Gastroesophageal sphincter (tissue), 4 donors: ENCODE results near the gene MUS81. TPM values are rescaled to one million over a fixed set of nuclear protein-coding genes. Genes with fewer than 3 reads are reported as not detected.

ENCODE experiments used
- ATAC-seq: fragments of 150-250 bp; one replicate; pipeline ENCODE4 v1.9.1; 2016; ENCODE audit warnings: mild to moderate bottlenecking, moderate library complexity
- H3K27ac ChIP-seq, 4 donors: fragments of 200-600 bp; sonication (generic) in 3 of 4; 1 replicate in 3 of 4; 2 replicates in 1 of 4; pipeline ENCODE4 v1.5.1; 2016 to 2019
- H3K27me3 ChIP-seq: fragments of 200-600 bp; sonication (generic); one replicate; pipeline ENCODE4 v1.5.1; 2019
- H3K36me3 ChIP-seq, 2 donors: fragments of 200-600 bp; sonication (generic); one replicate each; pipeline ENCODE4 v1.5.1; 2019; ENCODE audit warnings: control low read depth in 1 of 2
- H3K4me1 ChIP-seq, 3 donors: fragments of 200-600 bp; sonication (generic); 1 replicate in 2 of 3; 2 replicates in 1 of 3; pipeline ENCODE4 v1.5.1; 2016 to 2019; ENCODE audit warnings: control low read depth in 2 of 3
- H3K4me3 ChIP-seq, 2 donors: fragments of 200-600 bp; sonication (generic); one replicate each; pipeline ENCODE4 v1.5.1; 2019; ENCODE audit warnings: mild to moderate bottlenecking in 1 of 2, moderate library complexity in 1 of 2
- H3K9me3 ChIP-seq, 3 donors: fragments of 200-600 bp; sonication (generic); one replicate each; pipeline ENCODE4 v1.5.1; 2017 to 2019; ENCODE audit warnings: control low read depth in 2 of 3
- EP300 ChIP-seq: sonication (generic); formaldehyde crosslinking; IDR thresholded peaks from one replicate; pipeline ENCODE4 v1.6.1; 2017; ENCODE audit warnings: antibody characterized with exemption, mild to moderate bottlenecking
- POLR2A ChIP-seq, 2 donors: fragments of 450-650 bp; IDR thresholded peaks; one replicate each; pipeline ENCODE4 v1.6.1; 2017; ENCODE audit warnings: antibody characterized with exemption in 2 of 2, mild to moderate bottlenecking in 2 of 2, moderate library complexity in 1 of 2
- POLR2AphosphoS5 ChIP-seq: sonication (generic); formaldehyde crosslinking; IDR thresholded peaks from one replicate; pipeline ENCODE4 v1.6.1; 2017; ENCODE audit warnings: antibody characterized with exemption
- WGBS, 2 donors: methylation state at CpG; one replicate each; pipeline ENCODE4 v1.1.5; 2018; ENCODE audit warnings: low coverage in 1 of 2; 5-methylcytosine and 5-hydroxymethylcytosine counted together
- total RNA-seq, 4 donors: library from RNA; depleted of rRNA; stranded (reverse); fragments of >200 nt; gene quantifications; one replicate each; pipeline ENCODE4 v1.1.0, GENCODE V29; 2016
- TF ChIP-seq, protein P1 (sequence below), 4 experiments: fragments of 200-600 bp in 2 of 4; fragments of 450-650 bp in 2 of 4; sonication (generic) in 1 of 4; IDR thresholded peaks; one replicate each; pipeline ENCODE4 v1.5.1; 2017 to 2019; ENCODE audit warnings: antibody characterized with exemption in 4 of 4, mild to moderate bottlenecking in 2 of 4, moderate library complexity in 2 of 4

Gene MUS81
- total RNA-seq, 4 donors from 2014 or later = 37.2 to 71.7 (median 60.8) TPM

GRCh38 chr11:65903068-65903481 is 42.8 kb downstream of the MUS81 start:
- peaks cover 13% of the 10 kb centered on the region for H3K27me3 ChIP-seq
- ATAC-seq = no peak
- no peak overlapping the region for H3K4me3 ChIP-seq
- no peaks in the 10 kb centered on the region for H3K36me3 ChIP-seq
- H3K27ac ChIP-seq = no peak overlapping the region
- no peak for TF ChIP-seq POLR2AphosphoS5
- no peak for TF ChIP-seq EP300
- no peaks in the 10 kb centered on the region for H3K9me3 ChIP-seq
- peaks cover 0 to 21% (median 7%) of the 10 kb centered on the region in 3 donors for H3K4me1 ChIP-seq
- WGBS, 2 donors = 50% methylated on average over 2 of the region's 5 CpGs; no CpG with 5 or more reads in 1 of the 2 donors

GRCh38 chr11:65903715-65904114 is 43.5 kb downstream of the MUS81 start:
- Histone ChIP-seq H3K9me3 (no peaks in the 10 kb centered on the region), H3K4me3 (no peak overlapping the region), H3K36me3 (no peaks in the 10 kb centered on the region), H3K27me3 (peaks cover 13% of the 10 kb centered on the region), H3K4me1 (peaks cover 0 to 21% (median 7%) of the 10 kb centered on the region in 3 donors), H3K27ac (no peak overlapping the region)
- no peak for ATAC-seq
- WGBS, 2 donors = 72 to 73% methylated on average over 2 to 8 of the region's 8 CpGs
- TF ChIP-seq POLR2A (IDR thresholded peaks at IDR 0.05) (no peak), POLR2AphosphoS5 (no peak), EP300 (no peak)
- TF ChIP-seq, protein P1, sequence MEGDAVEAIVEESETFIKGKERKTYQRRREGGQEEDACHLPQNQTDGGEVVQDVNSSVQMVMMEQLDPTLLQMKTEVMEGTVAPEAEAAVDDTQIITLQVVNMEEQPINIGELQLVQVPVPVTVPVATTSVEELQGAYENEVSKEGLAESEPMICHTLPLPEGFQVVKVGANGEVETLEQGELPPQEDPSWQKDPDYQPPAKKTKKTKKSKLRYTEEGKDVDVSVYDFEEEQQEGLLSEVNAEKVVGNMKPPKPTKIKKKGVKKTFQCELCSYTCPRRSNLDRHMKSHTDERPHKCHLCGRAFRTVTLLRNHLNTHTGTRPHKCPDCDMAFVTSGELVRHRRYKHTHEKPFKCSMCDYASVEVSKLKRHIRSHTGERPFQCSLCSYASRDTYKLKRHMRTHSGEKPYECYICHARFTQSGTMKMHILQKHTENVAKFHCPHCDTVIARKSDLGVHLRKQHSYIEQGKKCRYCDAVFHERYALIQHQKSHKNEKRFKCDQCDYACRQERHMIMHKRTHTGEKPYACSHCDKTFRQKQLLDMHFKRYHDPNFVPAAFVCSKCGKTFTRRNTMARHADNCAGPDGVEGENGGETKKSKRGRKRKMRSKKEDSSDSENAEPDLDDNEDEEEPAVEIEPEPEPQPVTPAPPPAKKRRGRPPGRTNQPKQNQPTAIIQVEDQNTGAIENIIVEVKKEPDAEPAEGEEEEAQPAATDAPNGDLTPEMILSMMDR (IDR thresholded peaks at IDR 0.05) = no peak

- H3K27ac ChIP-seq = no peak overlapping the region
- H3K4me3 ChIP-seq = no peak overlapping the region
- H3K4me1 ChIP-seq = peaks cover 0 to 6% (median 5%) of the 10 kb centered on the region in 3 donors
- H3K9me3 ChIP-seq = no peaks in the 10 kb centered on the region
- 82 to 90% methylated on average over 5 of the region's 5 CpGs for WGBS, 2 donors
- H3K27me3 ChIP-seq = no peaks in the 10 kb centered on the region
- no peak for TF ChIP-seq EP300
- ATAC-seq = no peak
- no peaks in the 10 kb centered on the region for H3K36me3 ChIP-seq
Measured at GRCh38 chr11:65906602-65907001, 46.4 kb downstream of the MUS81 start.

- WGBS, 2 donors = 73 to 89% methylated on average over 4 to 5 of the region's 6 CpGs
- no peak overlapping the region for H3K27ac ChIP-seq
- no peaks in the 10 kb centered on the region for H3K27me3 ChIP-seq
- no peaks in the 10 kb centered on the region for H3K36me3 ChIP-seq
- no peak for ATAC-seq
- no peaks in the 10 kb centered on the region for H3K9me3 ChIP-seq
- no peak for TF ChIP-seq EP300
- TF ChIP-seq, protein P1 (IDR thresholded peaks at IDR 0.05) = no peak
- TF ChIP-seq POLR2AphosphoS5 = no peak
- no peak for TF ChIP-seq POLR2A (IDR thresholded peaks at IDR 0.05)
- peaks cover 0 to 18% (median 11%) of the 10 kb centered on the region in 3 donors for H3K4me1 ChIP-seq
- no peak overlapping the region for H3K4me3 ChIP-seq
Measured at GRCh38 chr11:65907878-65908277, 47.6 kb downstream of the MUS81 start.

DNA sequence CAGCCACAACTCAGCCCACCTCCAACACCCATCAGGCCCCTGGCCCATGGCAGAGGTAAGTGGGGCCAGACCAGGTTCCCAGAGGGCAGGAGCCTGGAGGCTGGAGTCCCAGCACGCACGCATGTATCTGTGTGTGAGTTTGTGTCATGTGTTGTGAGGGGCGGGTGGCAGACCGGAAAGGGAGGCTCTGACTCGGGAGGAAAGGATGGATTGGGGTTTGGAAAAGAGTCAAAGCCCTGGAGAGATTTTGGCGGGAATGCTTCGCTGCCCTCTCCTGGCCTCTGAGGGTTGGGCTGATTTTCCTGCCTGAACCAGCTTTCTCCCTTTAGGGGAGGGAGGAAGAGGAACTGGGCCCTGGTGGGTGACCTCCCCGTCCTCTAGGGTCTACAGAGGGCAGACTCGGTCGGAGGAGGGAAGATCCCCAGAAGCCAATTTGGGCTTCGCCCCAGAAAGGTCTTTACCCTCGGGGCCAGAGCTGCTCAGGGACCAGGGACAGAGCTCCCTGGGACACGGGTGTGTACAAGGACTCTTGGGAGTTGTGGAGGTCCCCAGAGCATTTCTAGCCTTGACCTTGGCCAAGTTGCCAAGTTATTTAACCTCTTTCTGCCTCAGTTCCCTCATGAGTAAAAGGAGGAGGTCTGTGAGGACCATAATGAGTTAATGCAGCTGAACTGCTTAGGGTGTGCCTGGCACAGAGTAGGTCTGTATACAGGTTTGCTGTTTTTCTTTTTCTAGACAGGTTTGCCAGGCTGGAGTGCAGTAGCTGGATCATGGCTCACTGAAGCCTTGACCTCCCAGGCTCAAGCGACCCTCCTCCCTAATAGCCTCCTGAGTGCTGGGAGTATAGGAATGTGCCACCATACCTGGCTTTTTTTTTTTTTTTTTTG is 51.7 kb downstream of the MUS81 start:
- Histone ChIP-seq H3K27ac (peak overlapping the region in 2 of 4 donors; percentile 45 to 51), H3K9me3 (no peaks in the 10 kb centered on the region), H3K4me1 (peaks cover 0 to 51% (median 30%) of the 10 kb centered on the region in 3 donors), H3K36me3 (peaks cover 0 to 2% of the 10 kb centered on the region in 2 donors), H3K27me3 (no peaks in the 10 kb centered on the region), H3K4me3 (no peak overlapping the region)
- peak; percentile 44 for ATAC-seq
- TF ChIP-seq, protein P1 (IDR thresholded peaks at IDR 0.05) = peak in 3 of 4 experiments; percentile 27 to 45 (median 30)
- TF ChIP-seq POLR2AphosphoS5 (peak; percentile 62), EP300 (no peak)
- 19 to 21% methylated on average over 8 to 10 of the region's 14 CpGs for WGBS, 2 donors

DNA sequence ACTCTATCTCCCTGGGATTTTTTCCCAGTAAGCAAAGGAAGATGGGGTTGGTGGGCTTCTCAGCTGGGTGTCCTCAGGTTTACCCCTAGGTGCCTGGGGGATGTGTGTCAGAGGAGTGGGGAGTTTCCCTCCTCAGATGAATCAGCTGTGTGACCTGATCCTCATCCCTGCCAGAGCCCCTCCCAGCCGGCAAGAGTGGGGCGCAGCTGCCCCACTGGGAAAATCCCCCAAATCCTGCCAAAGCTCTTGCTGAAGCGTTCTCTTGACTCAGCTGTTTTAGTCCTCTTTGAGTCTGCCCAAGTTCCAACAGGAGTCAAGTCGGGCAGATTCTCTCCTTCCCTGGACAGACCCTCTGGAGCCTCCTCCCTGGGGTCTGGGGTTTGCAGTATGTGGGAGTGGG is 52.6 kb downstream of the MUS81 start:
- peaks cover 0 to 60% (median 40%) of the 10 kb centered on the region in 3 donors for H3K4me1 ChIP-seq
- no peak for ATAC-seq
- whole genome bisulfite sequencing, 2 donors = 31% methylated on average over 2 of the region's 4 CpGs; no CpG with 5 or more reads in 1 of the 2 donors
- no peak overlapping the region for H3K4me3 ChIP-seq
- TF ChIP-seq POLR2AphosphoS5 = no peak
- TF ChIP-seq, protein P1 (IDR thresholded peaks at IDR 0.05) = no peak
- TF ChIP-seq POLR2A (IDR thresholded peaks at IDR 0.05) = no peak
- H3K27ac ChIP-seq = peak overlapping the region in 2 of 4 donors; percentile 1 to 8
- peaks cover 0 to 8% of the 10 kb centered on the region in 2 donors for H3K36me3 ChIP-seq
- no peaks in the 10 kb centered on the region for H3K27me3 ChIP-seq
- H3K9me3 ChIP-seq = no peaks in the 10 kb centered on the region
